Choroid plexus epithelial cell (primary cell): Measurements from ENCODE around the gene ANXA7.

ENCODE experiments used
- DNase-seq: peaks from one replicate; pipeline ENCODE4 v3.0.0-alpha.2; 2010; ENCODE audit warnings: low read depth
- H3K4me3 ChIP-seq: 2 replicates; pipeline ENCODE4 v1.5.1; 2011; ENCODE audit warnings: low read depth, mild to moderate bottlenecking, control low read depth, low read length, moderate library complexity
- CTCF ChIP-seq: conservative IDR thresholded peaks from 2 replicates; pipeline ENCODE4 v1.5.1; 2011; ENCODE audit warnings: low read depth, mild to moderate bottlenecking, control low read depth, inconsistent platforms, low read length, moderate library complexity

The ANXA7 gene

DNA sequence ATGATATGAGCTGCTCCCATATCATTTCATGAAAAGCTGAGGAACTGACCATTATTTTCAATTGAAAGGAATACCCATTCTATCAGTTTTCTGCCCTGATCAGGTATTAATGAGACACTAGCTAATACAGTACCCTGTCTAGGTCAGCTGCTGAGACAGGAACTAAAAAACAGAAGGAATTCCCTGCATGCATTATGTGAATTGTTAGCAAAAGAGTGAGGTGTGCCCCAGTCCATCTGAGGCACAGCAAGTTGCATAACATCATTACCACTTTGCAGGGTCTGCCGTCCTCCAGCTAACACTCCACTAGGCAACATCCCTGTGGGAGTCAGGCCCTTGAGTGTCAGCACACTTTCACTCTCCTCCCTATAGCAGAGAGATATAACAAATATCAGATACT lies 30.6 kb upstream of the ANXA7 start:
- H3K4me3 ChIP-seq: no peak overlapping the region
- DNase-seq: no peak
- TF ChIP-seq CTCF: no peak

DNA sequence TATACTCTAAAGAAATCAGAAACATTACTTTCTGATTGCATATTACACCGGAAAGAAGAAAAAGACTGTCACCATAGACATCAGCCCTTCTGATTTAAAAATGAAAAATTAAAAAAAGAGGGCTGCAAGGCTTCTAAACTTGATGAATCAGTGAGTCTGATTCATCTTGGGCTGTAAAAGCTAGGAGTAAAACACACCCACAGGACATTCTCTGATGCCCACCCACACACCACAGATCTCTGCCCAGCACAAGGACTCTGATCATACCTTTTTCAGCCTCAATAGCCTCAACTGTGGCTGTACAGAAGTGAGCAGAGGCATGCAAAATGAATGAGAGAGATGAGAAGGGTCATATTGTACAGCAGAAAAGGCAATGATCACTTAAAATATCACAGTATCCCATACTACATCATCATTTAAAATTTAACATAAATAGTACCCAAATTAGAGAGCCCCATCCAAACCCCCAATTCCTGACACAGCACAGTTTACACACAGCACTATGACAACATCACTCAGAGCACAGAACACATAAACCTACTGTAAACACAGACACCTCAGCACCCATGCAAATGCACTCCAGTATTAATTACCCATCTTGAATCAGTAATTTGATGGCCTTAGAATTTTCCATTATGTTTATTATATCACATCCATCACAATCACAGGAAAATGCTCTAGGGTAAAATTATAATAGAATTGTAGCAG lies 25.9 kb upstream of the ANXA7 start:
- DNase-seq: peak; percentile 63
- no peak for TF ChIP-seq CTCF

GRCh38 chr10:73439055-73439454 lies 25.2 kb upstream of the ANXA7 start:
- DNase-seq: peak; percentile 55
- TF ChIP-seq CTCF: no peak
- no peak overlapping the region for H3K4me3 ChIP-seq

More for the DNA sequence above, 25.9 kb upstream of the ANXA7 start:
- no peak overlapping the region for H3K4me3 ChIP-seq

DNA sequence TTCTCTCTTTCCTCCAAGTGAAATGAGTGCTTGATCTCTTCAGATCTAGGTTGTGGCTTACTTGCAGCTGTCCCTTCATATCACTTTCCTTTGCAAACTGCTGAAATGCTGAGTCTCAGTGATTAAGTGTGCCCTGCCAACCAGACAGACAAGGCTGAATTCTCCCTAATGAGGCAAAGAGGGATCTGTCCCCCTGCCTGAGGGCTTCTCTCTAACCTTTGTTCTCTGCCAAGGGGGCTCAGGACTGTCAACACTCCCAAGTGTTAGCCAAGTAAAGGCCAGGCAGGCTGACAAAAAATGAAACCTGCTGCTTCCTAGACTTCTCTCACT lies 19.6 kb upstream of the ANXA7 start, which contains the start of gene MSS51:
Gene MSS51, minus strand, starts transcription at position 24 of the 330 bp plus-strand sequence. CDS start 5,277 bp downstream, outside the sequence.
- DNase-seq: no peak
- no peak for TF ChIP-seq CTCF
- no peak within 1 kb of the TSS for H3K4me3 ChIP-seq

- H3K4me3 ChIP-seq: no peak overlapping the region
- TF ChIP-seq CTCF: no peak
- DNase-seq: no peak
These were observed 19.0 kb upstream of the ANXA7 start for GRCh38 chr10:73432646-73433537.

DNA sequence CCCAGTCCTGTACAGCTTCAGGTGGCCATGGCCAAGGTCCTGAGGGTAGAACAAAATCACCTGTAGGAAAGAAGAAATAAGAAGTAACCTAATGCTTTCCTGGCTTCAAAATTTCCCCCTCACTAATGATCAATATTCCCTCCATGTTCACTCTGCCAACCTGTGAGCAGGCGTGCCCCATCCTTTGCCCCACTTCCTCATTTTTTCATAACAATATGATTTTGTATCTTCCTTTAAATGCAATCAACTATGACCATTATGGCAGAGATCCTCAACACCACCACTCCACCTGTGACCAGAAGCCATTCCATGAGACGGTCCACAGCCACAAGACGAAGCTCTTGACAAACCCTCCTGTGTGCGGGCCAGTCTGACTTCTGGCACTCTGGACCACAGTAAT lies 12.5 kb upstream of the ANXA7 start:
- no peak overlapping the region for H3K4me3 ChIP-seq
- TF ChIP-seq CTCF: no peak
- DNase-seq: no peak

- no peak for TF ChIP-seq CTCF
- DNase-seq: no peak
- no peak overlapping the region for H3K4me3 ChIP-seq
These were observed 10.6 kb upstream of the ANXA7 start for GRCh38 chr10:73424478-73424877.
